GM15510 (cell line): ENCODE data around the gene FLOT2.

Experiments
- POLR2A ChIP-seq: IDR thresholded peaks from 3 replicates; pipeline ENCODE4 v1.6.1; 2011; ENCODE audit warnings: borderline replicate concordance; ENCODE audit not compliant: insufficient read length; ENCODE audit errors: extremely low read depth

Gene FLOT2

GRCh38 chr17:28896884-28897768, at the start of gene FLOT2:
FLOT2 (minus strand) TSS chr17:28897733; CDS start chr17:28897574, 159 bp downstream.
- TF ChIP-seq POLR2A = peak; percentile 74

- TF ChIP-seq POLR2A = no peak
Measured at GRCh38 chr17:28946239-28946638, 48.7 kb upstream of the FLOT2 start.

GRCh38 chr17:28944862-28945741, 47.6 kb upstream of the FLOT2 start:
- no peak for TF ChIP-seq POLR2A

- no peak for TF ChIP-seq POLR2A
Measured at GRCh38 chr17:28944343-28944742, 46.8 kb upstream of the FLOT2 start.

GRCh38 chr17:28942925-28943324, 45.4 kb upstream of the FLOT2 start:
- no peak for TF ChIP-seq POLR2A

- TF ChIP-seq POLR2A = no peak
Measured at GRCh38 chr17:28941251-28941650, 43.7 kb upstream of the FLOT2 start.

- TF ChIP-seq POLR2A = no peak
Measured at GRCh38 chr17:28940675-28941074, 43.1 kb upstream of the FLOT2 start.

GRCh38 chr17:28940142-28940541, 42.6 kb upstream of the FLOT2 start:
- TF ChIP-seq POLR2A = no peak

GRCh38 chr17:28938552-28938951, 41.0 kb upstream of the FLOT2 start:
- TF ChIP-seq POLR2A = no peak

GRCh38 chr17:28937044-28937729, 39.7 kb upstream of the FLOT2 start:
- TF ChIP-seq POLR2A = no peak

GRCh38 chr17:28935744-28936460, 38.4 kb upstream of the FLOT2 start:
- TF ChIP-seq POLR2A = no peak

GRCh38 chr17:28929787-28930186, 32.3 kb upstream of the FLOT2 start:
- no peak for TF ChIP-seq POLR2A

- no peak for TF ChIP-seq POLR2A
Measured at GRCh38 chr17:28928061-28928460, 30.5 kb upstream of the FLOT2 start.

GRCh38 chr17:28926786-28927185, 29.3 kb upstream of the FLOT2 start:
- TF ChIP-seq POLR2A = no peak
